ENCODE results near the gene INPP4B.
"Not testable (repeated sequence)": the region's sequence is repeated elsewhere in the genome, so short reads cannot be mapped to it uniquely, and the experiment has no call there.

INPP4B gene

GRCh38 chr4:142404191-142404611 is 441.9 kb downstream of the INPP4B start:
- no peak for DNase-seq

- no peak for DNase-seq
Measured at GRCh38 chr4:142402900-142403299, 443.2 kb downstream of the INPP4B start.

- no peak for DNase-seq
Measured at GRCh38 chr4:142402156-142402555, 443.9 kb downstream of the INPP4B start.

- not testable (repeated sequence) for DNase-seq
Measured at GRCh38 chr4:142397364-142397991, 448.6 kb downstream of the INPP4B start.

- DNase-seq: no peak
Measured at GRCh38 chr4:142396279-142396678, 449.8 kb downstream of the INPP4B start.

- no peak for DNase-seq
Measured at GRCh38 chr4:142393127-142393526, 453.0 kb downstream of the INPP4B start.

GRCh38 chr4:142386856-142387255 is 459.2 kb downstream of the INPP4B start:
- DNase-seq: no peak

- no peak for DNase-seq
Measured at GRCh38 chr4:142386449-142386848, 459.7 kb downstream of the INPP4B start.

GRCh38 chr4:142383800-142384470 is 462.2 kb downstream of the INPP4B start:
- DNase-seq: no peak

GRCh38 chr4:142383354-142383753 is 462.7 kb downstream of the INPP4B start:
- DNase-seq: no peak

- DNase-seq: no peak
Measured at GRCh38 chr4:142380052-142380602, 466.0 kb downstream of the INPP4B start.

- DNase-seq: no peak
Measured at GRCh38 chr4:142379277-142380051, 466.6 kb downstream of the INPP4B start.

GRCh38 chr4:142378179-142378578 is 467.9 kb downstream of the INPP4B start:
- no peak for DNase-seq

GRCh38 chr4:142377342-142378091 is 468.6 kb downstream of the INPP4B start:
- DNase-seq: no peak

GRCh38 chr4:142376204-142376603 is 469.9 kb downstream of the INPP4B start:
- DNase-seq: no peak

GRCh38 chr4:142373610-142374009 is 472.5 kb downstream of the INPP4B start:
- DNase-seq: no peak

- no peak for DNase-seq
Measured at GRCh38 chr4:142372530-142373260, 473.4 kb downstream of the INPP4B start.

- no peak for DNase-seq
Measured at GRCh38 chr4:142369141-142369540, 477.0 kb downstream of the INPP4B start.

GRCh38 chr4:142367418-142368180 is 478.5 kb downstream of the INPP4B start:
- no peak for DNase-seq

- DNase-seq: no peak
Measured at GRCh38 chr4:142366769-142367181, 479.3 kb downstream of the INPP4B start.

- DNase-seq: no peak
Measured at GRCh38 chr4:142365391-142365790, 480.7 kb downstream of the INPP4B start.

Measured in NCI-H1417 treated with DMSO at 0.1 percent for 48 hours (cell line).